GM18861 (cell line): Measurements from ENCODE around the gene KCNJ9.
"Not testable (repeated sequence)": the region's sequence is repeated elsewhere in the genome, so short reads cannot be mapped to it uniquely, and the experiment has no call there.

Experiments
- ATAC-seq: cut with Tn5 transposase; IDR thresholded peaks from one replicate; pipeline ENCODE4 v1.9.1; 2021; ENCODE audit not compliant: unreplicated experiment

Gene KCNJ9

GRCh38 chr1:160081261-160081936 lies at the start of gene KCNJ9:
Gene KCNJ9 (plus strand): TSS chr1:160081538. CDS start chr1:160084031, 2,493 bp downstream.
- no peak for ATAC-seq

- ATAC-seq, result no peak
Observed at GRCh38 chr1:160032165-160032820, 49.0 kb upstream of the KCNJ9 start.

DNA sequence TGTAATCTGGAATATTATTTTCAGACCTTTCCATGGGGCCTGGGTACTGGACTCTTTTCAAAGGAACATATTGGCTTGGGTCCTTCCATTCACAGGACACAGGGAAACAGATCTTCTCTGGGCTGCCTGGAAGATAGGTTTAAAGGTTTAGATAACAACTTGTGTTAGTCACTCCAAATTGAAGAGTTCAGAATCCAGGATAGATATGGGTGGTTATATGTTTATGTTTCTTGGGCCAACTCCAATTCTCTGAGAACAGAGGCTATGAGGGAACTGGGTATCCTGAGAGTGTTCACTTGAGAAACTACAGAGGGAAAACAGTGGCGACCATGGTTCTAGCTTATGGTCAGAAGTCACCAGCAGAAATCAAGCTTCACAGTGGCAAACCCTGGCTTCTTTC lies 40.9 kb upstream of the KCNJ9 start:
- no peak for ATAC-seq

GRCh38 chr1:160043543-160043942 lies 37.8 kb upstream of the KCNJ9 start:
- ATAC-seq, result no peak

- no peak for ATAC-seq
Observed at GRCh38 chr1:160045653-160046052, 35.7 kb upstream of the KCNJ9 start.

- ATAC-seq, result peak; percentile 64
Observed at GRCh38 chr1:160046494-160047110, 34.7 kb upstream of the KCNJ9 start.

DNA sequence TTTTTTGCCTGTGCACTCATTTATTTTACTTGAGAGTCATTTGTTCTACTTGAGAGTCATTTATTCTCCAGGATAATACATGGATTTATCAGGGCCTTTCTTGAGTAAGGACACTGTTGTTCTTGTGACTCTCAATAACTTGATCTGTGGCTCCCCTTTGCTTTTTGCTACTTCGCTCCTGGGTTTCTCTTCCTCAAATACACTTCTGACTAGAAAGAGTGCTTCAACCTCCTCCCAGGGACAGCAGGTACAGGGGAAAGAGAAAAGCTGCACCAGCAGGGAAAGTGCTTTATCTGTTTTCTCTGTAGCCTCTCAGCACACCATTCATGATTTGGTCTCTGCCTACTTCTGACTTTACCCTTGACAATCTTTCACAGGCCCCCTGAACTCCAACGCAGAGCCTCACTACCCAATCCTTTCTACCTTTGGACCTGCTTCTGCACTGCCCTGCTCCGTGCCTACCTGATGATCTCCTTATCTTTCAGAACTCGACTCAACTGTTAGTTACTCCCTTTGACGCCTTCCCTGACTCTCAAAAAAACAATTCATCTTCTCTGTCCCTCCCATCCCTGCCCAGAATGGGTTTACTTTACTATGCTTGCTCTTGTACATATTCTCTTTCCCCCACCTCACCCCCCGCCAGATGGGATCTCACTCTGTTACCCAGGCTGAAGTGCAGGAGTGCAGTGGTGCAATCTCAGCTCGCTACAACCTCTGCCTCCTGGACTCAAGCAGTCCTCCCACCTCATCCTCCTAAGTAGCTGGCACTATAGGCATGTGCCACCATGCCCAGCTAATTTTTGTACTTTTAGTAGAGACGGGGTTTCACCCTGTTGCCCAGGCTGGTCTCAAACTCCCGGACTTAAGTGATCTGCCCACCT lies 34.0 kb upstream of the KCNJ9 start:
- no peak for ATAC-seq

GRCh38 chr1:160048335-160048734 lies 33.0 kb upstream of the KCNJ9 start:
- ATAC-seq, result no peak

GRCh38 chr1:160049101-160049500 lies 32.2 kb upstream of the KCNJ9 start:
- ATAC-seq, result no peak

DNA sequence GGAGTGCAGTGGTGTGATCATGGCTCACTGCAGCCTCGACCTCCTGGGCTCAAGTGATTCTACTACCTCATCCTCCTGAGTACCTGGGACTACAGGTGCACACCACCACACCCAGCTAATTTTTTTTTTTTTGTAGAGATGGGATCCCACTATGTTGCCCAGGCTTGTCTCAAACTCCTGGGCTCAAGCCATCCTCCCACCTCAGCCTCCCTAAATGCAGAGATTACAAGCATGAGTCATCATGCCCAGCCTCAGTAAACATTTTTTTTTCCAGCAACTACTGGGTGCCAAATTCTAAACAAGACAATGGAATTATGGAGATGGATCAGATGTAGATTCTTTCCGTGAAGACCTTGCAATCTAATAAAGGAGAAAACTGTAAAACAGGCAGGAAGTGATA lies 31.2 kb upstream of the KCNJ9 start:
- ATAC-seq, result not testable (repeated sequence)

DNA sequence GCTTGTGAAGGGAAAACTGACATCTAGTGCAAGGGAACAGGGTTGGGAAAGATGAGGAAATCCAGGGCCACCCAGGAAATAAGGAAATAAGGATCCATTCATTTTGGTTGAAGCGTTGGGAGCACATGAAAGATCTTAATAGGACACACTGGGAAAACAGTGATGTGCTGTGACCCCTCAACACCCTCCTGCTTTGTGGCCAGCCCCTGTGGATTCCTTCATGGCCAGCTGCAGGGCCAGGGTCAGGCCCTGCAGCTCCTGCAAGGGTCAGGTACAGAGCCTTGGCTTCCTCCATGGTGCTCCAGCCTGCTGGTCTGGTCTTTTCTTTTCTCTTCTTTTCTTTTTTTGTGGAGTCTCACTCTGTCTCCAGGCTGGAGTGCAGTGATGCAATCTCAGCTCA lies 30.7 kb upstream of the KCNJ9 start:
- no peak for ATAC-seq

DNA sequence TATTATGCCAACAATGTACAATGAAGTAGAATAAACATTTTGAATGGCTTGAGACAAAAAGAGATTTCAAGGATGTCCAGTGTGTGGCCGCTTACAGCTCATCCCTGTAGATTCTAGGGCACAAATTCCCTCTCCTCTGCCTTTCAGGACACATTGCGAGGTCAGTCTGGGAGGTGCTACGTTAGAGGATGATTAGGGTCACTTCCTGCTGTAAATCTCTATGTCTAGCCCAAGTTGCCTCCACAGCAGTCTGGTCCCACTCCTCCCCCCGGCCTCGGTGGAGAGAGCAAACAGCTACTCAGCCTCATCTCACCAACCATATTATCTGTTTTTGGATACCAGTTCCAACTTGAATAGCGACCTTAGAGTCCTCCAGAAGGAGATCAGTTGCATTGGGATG lies 28.4 kb upstream of the KCNJ9 start:
- ATAC-seq, result no peak

DNA sequence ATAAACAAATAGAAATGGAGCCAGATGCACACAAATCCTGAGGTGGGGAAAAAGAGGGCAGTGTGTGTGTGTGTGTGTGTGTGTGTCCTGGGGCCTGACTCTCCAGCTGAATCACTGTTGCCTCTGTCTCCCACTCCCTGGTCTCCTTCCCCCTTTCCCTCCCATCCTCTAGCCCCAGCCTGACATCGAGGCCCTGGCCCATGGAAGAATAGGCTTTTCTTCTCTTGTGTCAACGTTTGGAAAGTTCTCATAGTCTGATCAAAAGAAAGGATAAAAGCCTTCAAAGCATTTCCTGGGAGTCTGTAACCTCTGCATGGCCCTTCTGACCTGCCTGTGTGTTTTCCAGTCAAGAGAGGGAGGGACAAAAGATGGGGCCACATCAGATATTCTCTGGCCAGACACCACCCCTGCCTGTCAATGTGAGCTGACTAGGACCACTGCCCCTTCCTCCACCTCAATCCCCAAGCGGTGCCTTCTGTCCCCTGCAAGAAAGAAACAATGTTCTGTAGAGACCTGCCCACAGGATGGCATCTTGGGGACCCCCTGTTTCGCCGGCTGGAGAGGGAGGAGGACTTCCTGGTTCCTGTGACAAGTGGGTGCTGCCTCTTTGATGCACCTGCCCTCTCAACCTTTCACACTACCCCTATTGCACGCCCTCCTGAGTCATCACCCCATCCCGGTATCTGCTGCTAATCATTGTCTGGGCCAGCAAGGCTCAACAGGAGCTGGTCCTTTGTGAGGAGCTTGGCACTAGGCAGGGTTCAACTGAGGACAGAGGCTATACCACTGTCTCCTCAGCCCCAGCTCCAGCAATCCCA lies 27.6 kb upstream of the KCNJ9 start:
- ATAC-seq, result no peak

DNA sequence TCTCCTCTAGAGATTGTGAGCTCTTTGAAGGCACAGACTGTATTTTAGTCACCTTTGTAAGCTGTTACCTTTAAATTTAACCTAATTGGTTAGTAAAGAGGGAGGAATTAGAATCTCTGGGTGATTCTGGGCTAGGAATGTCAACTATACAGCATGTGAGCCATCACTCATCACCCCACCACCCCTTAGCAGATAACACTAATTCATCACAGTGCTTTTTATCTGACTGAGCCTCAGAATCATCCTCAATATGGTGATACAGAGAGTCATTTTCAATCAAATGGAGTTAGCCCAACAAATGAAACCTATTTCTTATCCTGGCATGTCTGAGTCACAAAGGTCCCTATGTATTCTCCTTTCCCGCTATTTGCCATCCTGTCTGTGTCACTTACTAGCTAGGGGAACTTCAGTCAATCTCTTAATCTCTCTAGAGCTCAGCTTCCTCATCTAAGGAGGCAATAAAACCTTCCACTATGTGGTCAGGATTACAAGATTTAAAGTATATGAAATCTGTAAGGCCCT lies 24.6 kb upstream of the KCNJ9 start:
- ATAC-seq, result no peak

GRCh38 chr1:160058087-160058486 lies 23.3 kb upstream of the KCNJ9 start:
- ATAC-seq, result no peak

GRCh38 chr1:160061369-160062229 lies 19.7 kb upstream of the KCNJ9 start:
- no peak for ATAC-seq

DNA sequence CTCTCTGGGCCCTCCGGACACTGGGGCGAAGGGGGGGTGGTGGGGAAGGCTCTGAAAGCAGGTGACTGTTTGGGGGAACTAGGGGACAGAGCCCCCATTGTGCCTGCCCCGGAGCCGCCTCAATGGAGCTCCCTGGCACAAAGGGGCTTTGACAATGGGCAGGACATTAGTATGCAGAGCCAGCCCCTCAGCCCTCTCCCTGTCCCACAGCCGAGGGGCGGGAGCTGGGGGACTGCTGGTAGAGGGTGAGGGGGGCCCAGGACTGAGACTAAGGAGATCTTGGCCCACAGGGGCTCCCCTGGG lies 19.2 kb upstream of the KCNJ9 start:
- no peak for ATAC-seq

GRCh38 chr1:160063176-160063575 lies 18.2 kb upstream of the KCNJ9 start:
- no peak for ATAC-seq

GRCh38 chr1:160064164-160064563 lies 17.2 kb upstream of the KCNJ9 start:
- no peak for ATAC-seq

- no peak for ATAC-seq
Observed at GRCh38 chr1:160064746-160065145, 16.6 kb upstream of the KCNJ9 start.
